Activated T-helper 1 cell treated with anti-CD3 and anti-CD28 coated beads, Interleukin-12 subunit alpha, Interleukin-12 subunit beta, Interleukin-2, Interleukin-4 antibody, amounts not matched to agents 30 ng/mL and 10 ng/mL and 1 ng/mL, durations not matched to agents 14 hours and 24 hours and 36 hours (primary cell): ENCODE measurements around the gene ARSB. TPM values are rescaled to one million over a fixed set of nuclear protein-coding genes. Genes with fewer than 3 reads are reported as not detected.
"Not testable (repeated sequence)": the region's sequence is repeated elsewhere in the genome, so short reads cannot be mapped to it uniquely, and the experiment has no call there.

ENCODE experiments used
- DNase-seq: peaks from one replicate; pipeline ENCODE4 v3.0.0; 2021; ENCODE audit warnings: low spot score
- H3K27ac Mint-ChIP-seq: one replicate; pipeline ENCODE4 v1.8.0; 2021; ENCODE audit warnings: mild to moderate bottlenecking, mixed read lengths
- H3K27me3 Mint-ChIP-seq: one replicate; pipeline ENCODE4 v1.8.0; 2022; ENCODE audit warnings: mild to moderate bottlenecking, moderate library complexity, mixed read lengths; ENCODE audit not compliant: insufficient read depth
- H3K36me3 Mint-ChIP-seq: one replicate; pipeline ENCODE4 v1.8.0; 2021; ENCODE audit warnings: low read depth, mixed read lengths
- H3K4me1 Mint-ChIP-seq: one replicate; pipeline ENCODE4 v1.8.0; 2021; ENCODE audit warnings: low read depth, mixed read lengths
- H3K4me3 Mint-ChIP-seq: one replicate; pipeline ENCODE4 v1.8.0; 2021; ENCODE audit warnings: mild to moderate bottlenecking, moderate library complexity, mixed read lengths
- H3K9me3 Mint-ChIP-seq: one replicate; pipeline ENCODE4 v1.8.0; 2021; ENCODE audit warnings: mixed read lengths
- intact Hi-C: fragments of 100-400 bp; cut with micrococcal nuclease; formaldehyde crosslinking; loops from one replicate; pipeline ENCODE4 v1.15.1; 2024
- total RNA-seq: library from RNA; stranded (reverse); gene quantifications from 2 replicates; pipeline ENCODE4 v1.2.3, GENCODE V29; 2022

The ARSB gene
- total RNA-seq, 1 donor from 2014 or later, result 11.3 TPM

- H3K4me3 Mint-ChIP-seq, DNase-seq, intact Hi-C loops, H3K9me3 Mint-ChIP-seq, H3K36me3 Mint-ChIP-seq, H3K27ac Mint-ChIP-seq, H3K27me3 Mint-ChIP-seq: not testable (repeated sequence)
- peaks cover 11% of the 10 kb centered on the region for H3K4me1 Mint-ChIP-seq
Observed at GRCh38 chr5:78762743-78763142, 222.4 kb downstream of the ARSB start.

- intact Hi-C loops, result no loop called here
- no peaks in the 10 kb centered on the region for H3K36me3 Mint-ChIP-seq
- H3K27me3 Mint-ChIP-seq, result peaks cover 5% of the 10 kb centered on the region
- no peak for DNase-seq
- peaks cover 20% of the 10 kb centered on the region for H3K4me1 Mint-ChIP-seq
- H3K4me3 Mint-ChIP-seq, result no peak overlapping the region
- H3K9me3 Mint-ChIP-seq, result peaks cover 3% of the 10 kb centered on the region
- no peak overlapping the region for H3K27ac Mint-ChIP-seq
Observed at GRCh38 chr5:78761840-78762239, 223.3 kb downstream of the ARSB start.

DNA sequence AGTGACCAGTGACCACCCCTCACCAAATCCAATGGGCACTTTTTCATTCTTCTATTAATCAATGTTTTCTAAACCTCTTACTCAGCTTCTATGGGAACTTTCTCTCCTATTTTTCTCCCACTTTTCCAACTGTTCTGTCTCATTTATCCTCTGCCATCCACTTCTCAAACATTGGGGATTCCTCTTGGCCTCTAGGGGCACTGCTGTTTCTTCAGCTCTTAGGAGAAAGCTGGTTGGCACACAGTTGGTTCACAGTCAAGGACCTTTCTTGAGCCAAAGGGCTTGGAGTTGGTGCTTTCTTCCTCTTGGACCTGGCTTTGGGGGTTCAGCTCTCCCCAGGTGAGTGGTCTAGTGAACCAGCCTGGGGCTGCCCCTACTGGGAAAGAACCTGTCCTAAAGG lies 224.3 kb downstream of the ARSB start:
- Mint-ChIP-seq H3K27me3 (peaks cover 3% of the 10 kb centered on the region), H3K36me3 (no peaks in the 10 kb centered on the region), H3K4me1 (peaks cover 21% of the 10 kb centered on the region), H3K9me3 (peaks cover 3% of the 10 kb centered on the region), H3K4me3 (no peak overlapping the region), H3K27ac (no peak overlapping the region)
- intact Hi-C loops, result no loop called here
- DNase-seq, result no peak

GRCh38 chr5:78760366-78760765 lies 224.7 kb downstream of the ARSB start:
- H3K9me3 Mint-ChIP-seq, result peaks cover 3% of the 10 kb centered on the region
- no peak for DNase-seq
- no peak overlapping the region for H3K27ac Mint-ChIP-seq
- no peaks in the 10 kb centered on the region for H3K36me3 Mint-ChIP-seq
- H3K4me1 Mint-ChIP-seq, result peaks cover 21% of the 10 kb centered on the region
- H3K4me3 Mint-ChIP-seq, result no peak overlapping the region
- H3K27me3 Mint-ChIP-seq, result peaks cover 3% of the 10 kb centered on the region
- intact Hi-C loops, result no loop called here

DNA sequence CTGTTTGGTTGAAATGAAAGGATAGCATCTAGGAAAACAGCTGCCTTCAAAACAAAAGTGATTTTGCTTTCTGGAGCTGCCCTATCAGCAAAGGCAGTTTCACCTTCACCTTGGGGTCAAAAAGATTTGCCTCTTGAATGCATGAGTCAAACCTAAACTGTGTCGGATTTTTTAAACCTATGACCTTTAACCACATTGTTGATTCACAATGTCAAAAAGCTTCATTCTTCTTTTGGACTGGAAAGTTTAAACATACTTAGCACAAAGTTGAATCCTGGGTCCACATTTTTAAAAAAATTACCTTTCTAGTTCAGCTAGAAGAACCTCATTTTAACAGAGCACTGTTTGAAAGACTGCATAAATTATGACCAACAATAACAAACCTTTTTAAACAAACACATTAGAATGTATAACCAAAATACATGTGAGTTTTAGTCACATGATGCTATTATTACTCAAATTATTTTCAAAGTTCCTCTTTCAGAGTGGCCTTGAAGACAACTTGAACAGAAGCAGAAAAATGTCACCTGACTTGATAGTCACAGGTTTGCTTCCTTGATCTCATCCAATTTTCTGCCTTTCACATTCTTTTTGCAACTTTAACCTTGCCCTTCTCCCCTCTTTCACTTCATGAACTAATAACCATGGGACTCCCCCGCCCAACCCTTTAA lies 226.8 kb downstream of the ARSB start:
- H3K27ac Mint-ChIP-seq, result peak overlapping the region; percentile 76
- intact Hi-C loops, result loop anchor here (2.0 to 5.0 kb wide), 2 partner anchors 226 to 396 kb away; partner anchors contain the start of genes ARSB and SCAMP1
- no peaks in the 10 kb centered on the region for H3K27me3 Mint-ChIP-seq
- peak overlapping the region; percentile 34 for H3K4me3 Mint-ChIP-seq
- DNase-seq, result peak; percentile 3
- H3K4me1 Mint-ChIP-seq, result peaks cover 29% of the 10 kb centered on the region
- H3K36me3 Mint-ChIP-seq, result no peaks in the 10 kb centered on the region
- no peaks in the 10 kb centered on the region for H3K9me3 Mint-ChIP-seq

- H3K9me3 Mint-ChIP-seq, result no peaks in the 10 kb centered on the region
- H3K4me3 Mint-ChIP-seq, result peak overlapping the region; percentile 55
- peak overlapping the region; percentile 76 for H3K27ac Mint-ChIP-seq
- H3K4me1 Mint-ChIP-seq, result peaks cover 31% of the 10 kb centered on the region
- H3K27me3 Mint-ChIP-seq, result no peaks in the 10 kb centered on the region
- DNase-seq, result peak; percentile 9
- intact Hi-C loops, result loop anchor here (1.0 to 5.0 kb wide), 4 partner anchors 129 to 463 kb away; partner anchors contain the start of genes AP3B1, ARSB and SCAMP1
- H3K36me3 Mint-ChIP-seq, result no peaks in the 10 kb centered on the region
Observed at GRCh38 chr5:78757269-78758053, 227.6 kb downstream of the ARSB start.

- H3K9me3 Mint-ChIP-seq, result no peaks in the 10 kb centered on the region
- peaks cover 31% of the 10 kb centered on the region for H3K4me1 Mint-ChIP-seq
- no peaks in the 10 kb centered on the region for H3K36me3 Mint-ChIP-seq
- H3K4me3 Mint-ChIP-seq, result peak overlapping the region; percentile 55
- intact Hi-C loops, result loop anchor here (1.0 to 5.0 kb wide), 3 partner anchors 130 to 463 kb away; partner anchors contain the start of genes AP3B1 and SCAMP1
- H3K27me3 Mint-ChIP-seq, result no peaks in the 10 kb centered on the region
- peak overlapping the region; percentile 76 for H3K27ac Mint-ChIP-seq
- DNase-seq, result no peak
Observed at GRCh38 chr5:78756858-78757257, 228.3 kb downstream of the ARSB start.

GRCh38 chr5:78755822-78756429 lies 229.2 kb downstream of the ARSB start:
- Mint-ChIP-seq H3K9me3 (no peaks in the 10 kb centered on the region), H3K4me3 (no peak overlapping the region), H3K27me3 (peaks cover 2% of the 10 kb centered on the region), H3K36me3 (no peaks in the 10 kb centered on the region), H3K4me1 (peaks cover 31% of the 10 kb centered on the region), H3K27ac (no peak overlapping the region)
- no peak for DNase-seq
- intact Hi-C loops, result loop anchor here (2.0 to 5.0 kb wide), 2 partner anchors 131 to 394 kb away; partner anchors contain the start of gene SCAMP1

GRCh38 chr5:78754655-78755054 lies 230.5 kb downstream of the ARSB start:
- intact Hi-C loops, result loop anchor here (5.0 kb wide), 1 partner anchor 392 kb away; the partner anchor contains the start of gene SCAMP1
- Mint-ChIP-seq H3K4me1 (peaks cover 31% of the 10 kb centered on the region), H3K27ac (no peak overlapping the region), H3K27me3 (peaks cover 2% of the 10 kb centered on the region), H3K9me3 (no peaks in the 10 kb centered on the region), H3K36me3 (no peaks in the 10 kb centered on the region), H3K4me3 (no peak overlapping the region)
- no peak for DNase-seq

- DNase-seq, result no peak
- Mint-ChIP-seq H3K9me3 (no peaks in the 10 kb centered on the region), H3K4me1 (peaks cover 23% of the 10 kb centered on the region), H3K4me3 (no peak overlapping the region), H3K27ac (no peak overlapping the region), H3K27me3 (peaks cover 3% of the 10 kb centered on the region), H3K36me3 (no peaks in the 10 kb centered on the region)
- intact Hi-C loops, result no loop called here
Observed at GRCh38 chr5:78753093-78753531, 232.0 kb downstream of the ARSB start.

- H3K4me3 Mint-ChIP-seq, result no peak overlapping the region
- DNase-seq, result no peak
- intact Hi-C loops, result no loop called here
- H3K36me3 Mint-ChIP-seq, result no peaks in the 10 kb centered on the region
- H3K9me3 Mint-ChIP-seq, result no peaks in the 10 kb centered on the region
- H3K4me1 Mint-ChIP-seq, result peaks cover 11% of the 10 kb centered on the region
- peaks cover 6% of the 10 kb centered on the region for H3K27me3 Mint-ChIP-seq
- H3K27ac Mint-ChIP-seq, result no peak overlapping the region
Observed at GRCh38 chr5:78751872-78752271, 233.2 kb downstream of the ARSB start.

GRCh38 chr5:78750281-78750680 lies 234.8 kb downstream of the ARSB start:
- no peak for DNase-seq
- Mint-ChIP-seq H3K4me1 (peaks cover 9% of the 10 kb centered on the region), H3K27me3 (peaks cover 13% of the 10 kb centered on the region), H3K27ac (no peak overlapping the region), H3K9me3 (no peaks in the 10 kb centered on the region), H3K4me3 (no peak overlapping the region), H3K36me3 (no peaks in the 10 kb centered on the region)
- intact Hi-C loops, result no loop called here
